Measurements from ENCODE around the gene SLC22A4. TPM values are rescaled to one million over a fixed set of nuclear protein-coding genes. Genes with fewer than 3 reads are reported as not detected.

SLC22A4 gene
- total and polyA plus RNA-seq, 2 donors (not counting 1 experiment from before 2014, with no cell fraction given) = 0.18 TPM; not detected in 1

DNA sequence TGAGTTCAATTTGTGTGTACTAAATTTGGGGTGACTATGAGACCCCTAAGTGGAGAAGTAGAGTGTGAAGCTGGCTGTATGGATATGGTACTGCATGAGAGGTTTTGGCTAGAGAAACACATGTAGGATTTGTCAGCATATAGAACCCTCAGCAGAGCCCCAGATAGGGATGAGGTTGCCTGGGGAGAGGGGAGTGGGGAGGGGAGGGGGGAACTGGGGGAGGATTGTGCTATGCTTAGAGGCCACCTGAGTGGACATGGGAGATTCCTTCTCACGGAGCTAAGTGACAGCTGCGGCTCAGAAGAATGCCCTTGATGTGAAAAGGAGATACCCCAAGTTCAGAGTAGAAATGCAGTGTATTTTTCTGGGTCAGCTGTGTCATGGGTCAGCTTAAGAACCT is 86.5 kb downstream of the SLC22A4 start:
- no peaks in the 10 kb centered on the region for H3K27me3 Mint-ChIP-seq
- POLR2A ChIA-PET = no interaction called here
- H3K4me1 ChIP-seq (ENCODE audit: control insufficient read depth in 2 of 2, insufficient read depth in 2 of 2, low read length in 2 of 2) = peaks cover 7% of the 10 kb centered on the region in 2 donors
- intact Hi-C loops (cut with micrococcal nuclease) = no loop called here
- TF ChIP-seq, protein P1, sequence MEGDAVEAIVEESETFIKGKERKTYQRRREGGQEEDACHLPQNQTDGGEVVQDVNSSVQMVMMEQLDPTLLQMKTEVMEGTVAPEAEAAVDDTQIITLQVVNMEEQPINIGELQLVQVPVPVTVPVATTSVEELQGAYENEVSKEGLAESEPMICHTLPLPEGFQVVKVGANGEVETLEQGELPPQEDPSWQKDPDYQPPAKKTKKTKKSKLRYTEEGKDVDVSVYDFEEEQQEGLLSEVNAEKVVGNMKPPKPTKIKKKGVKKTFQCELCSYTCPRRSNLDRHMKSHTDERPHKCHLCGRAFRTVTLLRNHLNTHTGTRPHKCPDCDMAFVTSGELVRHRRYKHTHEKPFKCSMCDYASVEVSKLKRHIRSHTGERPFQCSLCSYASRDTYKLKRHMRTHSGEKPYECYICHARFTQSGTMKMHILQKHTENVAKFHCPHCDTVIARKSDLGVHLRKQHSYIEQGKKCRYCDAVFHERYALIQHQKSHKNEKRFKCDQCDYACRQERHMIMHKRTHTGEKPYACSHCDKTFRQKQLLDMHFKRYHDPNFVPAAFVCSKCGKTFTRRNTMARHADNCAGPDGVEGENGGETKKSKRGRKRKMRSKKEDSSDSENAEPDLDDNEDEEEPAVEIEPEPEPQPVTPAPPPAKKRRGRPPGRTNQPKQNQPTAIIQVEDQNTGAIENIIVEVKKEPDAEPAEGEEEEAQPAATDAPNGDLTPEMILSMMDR (IDR thresholded peaks at IDR 0.05) = no peak
- no peak for TF ChIP-seq EZH2 (IDR thresholded peaks at IDR 0.05; ENCODE audit: borderline replicate concordance, insufficient read depth, low read depth, low read length, poor library complexity, severe bottlenecking)
- CTCF ChIA-PET = interaction anchor here (19.9 kb wide), 1 partner anchor 120 kb away, joined by 528 read pairs; no protein-coding TSS in a partner anchor
- no peaks in the 10 kb centered on the region for H3K79me2 ChIP-seq (ENCODE audit: control insufficient read depth, insufficient read depth, low read length)
- no peak overlapping the region for H3K27ac Mint-ChIP-seq
- WGBS (ENCODE audit: insufficient coverage) = 100% methylated on average over 2 of the region's 2 CpGs
- H3K9me3 ChIP-seq (ENCODE audit: control extremely low read depth in 1 of 3, control insufficient read depth in 2 of 3, insufficient read depth in 1 of 3, low read length in 2 of 3) = no peaks in the 10 kb centered on the region
- DNase-seq = no peak
- no peaks in the 10 kb centered on the region for H3K27me3 ChIP-seq (replicated peaks in 1 of 4; ENCODE audit: control extremely low read depth in 1 of 4, control insufficient read depth in 3 of 4, insufficient read depth in 4 of 4, low read length in 3 of 4)
- H3K4me3 ChIP-seq (ENCODE audit: control extremely low read depth in 1 of 5, extremely low read depth in 1 of 5, insufficient read depth in 1 of 5, low read depth in 2 of 5, low read length in 4 of 5) = no peak overlapping the region
- no peaks in the 10 kb centered on the region for H4K20me1 ChIP-seq (ENCODE audit: control insufficient read depth, insufficient read depth, low read length, poor library complexity, severe bottlenecking)
- no peak overlapping the region for H3K27ac ChIP-seq (ENCODE audit: low read length in 2 of 2)
- no peak overlapping the region for H2AFZ ChIP-seq (ENCODE audit: insufficient read depth, low read depth, low read length, poor library complexity, severe bottlenecking)
- ATAC-seq (ENCODE audit: low read depth) = no peak
- H3K36me3 ChIP-seq (replicated peaks in 1 of 2; ENCODE audit: control extremely low read depth in 1 of 2, control insufficient read depth in 1 of 2, extremely low read depth in 1 of 2, insufficient read depth in 2 of 2, low read length in 1 of 2) = no peaks in the 10 kb centered on the region
- no peak overlapping the region for H3K4me2 ChIP-seq (replicated peaks; ENCODE audit: low read depth, low read length, poor library complexity, severe bottlenecking)
- no peak overlapping the region for H3K4me3 Mint-ChIP-seq
- no peak overlapping the region for H3K9ac ChIP-seq (ENCODE audit: low read length)
- peaks cover 7% of the 10 kb centered on the region for H3K4me1 Mint-ChIP-seq
- no peaks in the 10 kb centered on the region for H3K9me3 Mint-ChIP-seq (ENCODE audit: insufficient read depth)

DNA sequence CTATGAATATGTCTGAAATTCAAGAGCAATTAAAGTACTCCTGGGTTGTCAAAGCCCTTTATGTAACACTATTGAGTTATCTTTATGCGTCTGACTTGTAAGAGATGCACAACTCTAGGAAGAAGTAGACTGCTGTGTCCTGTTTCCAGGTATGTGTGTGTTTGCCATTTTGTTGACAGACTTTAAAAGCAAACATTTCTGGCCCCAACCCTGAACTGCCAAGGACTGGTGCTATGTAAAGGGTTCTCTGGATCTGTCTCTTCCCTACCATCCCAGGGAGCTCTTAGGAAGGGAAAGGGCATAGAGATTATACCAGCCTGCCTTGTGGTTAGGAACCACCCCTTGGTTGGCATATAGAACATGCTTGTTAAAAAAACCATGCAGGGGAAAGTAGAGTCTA is 87.4 kb downstream of the SLC22A4 start:
- H3K27ac Mint-ChIP-seq = no peak overlapping the region
- CTCF ChIA-PET = interaction anchor here (19.9 kb wide), 1 partner anchor 119 kb away, joined by 528 read pairs; no protein-coding TSS in a partner anchor

More for the DNA sequence above, 87.4 kb downstream of the SLC22A4 start:
- H3K9ac ChIP-seq (ENCODE audit: low read length) = no peak overlapping the region
- TF ChIP-seq, protein P1 (IDR thresholded peaks at IDR 0.05) = no peak
- no peak for TF ChIP-seq EZH2 (IDR thresholded peaks at IDR 0.05; ENCODE audit: borderline replicate concordance, insufficient read depth, low read depth, low read length, poor library complexity, severe bottlenecking)
- intact Hi-C loops (cut with micrococcal nuclease) = no loop called here
- no peak overlapping the region for H2AFZ ChIP-seq (ENCODE audit: insufficient read depth, low read depth, low read length, poor library complexity, severe bottlenecking)
- H3K9me3 Mint-ChIP-seq (ENCODE audit: insufficient read depth) = no peaks in the 10 kb centered on the region
- POLR2A ChIA-PET = no interaction called here
- peaks cover 12 to 15% of the 10 kb centered on the region in 2 donors for H3K4me1 ChIP-seq (ENCODE audit: control insufficient read depth in 2 of 2, insufficient read depth in 2 of 2, low read length in 2 of 2)
- H4K20me1 ChIP-seq (ENCODE audit: control insufficient read depth, insufficient read depth, low read length, poor library complexity, severe bottlenecking) = no peaks in the 10 kb centered on the region
- DNase-seq = no peak
- H3K27me3 ChIP-seq (replicated peaks in 1 of 4; ENCODE audit: control extremely low read depth in 1 of 4, control insufficient read depth in 3 of 4, insufficient read depth in 4 of 4, low read length in 3 of 4) = no peaks in the 10 kb centered on the region
- H3K9me3 ChIP-seq (ENCODE audit: control extremely low read depth in 1 of 3, control insufficient read depth in 2 of 3, insufficient read depth in 1 of 3, low read length in 2 of 3) = no peaks in the 10 kb centered on the region
- ATAC-seq (ENCODE audit: low read depth) = no peak
- no CpG with 5 or more reads among the region's 1 CpG for WGBS (ENCODE audit: insufficient coverage)
- H3K27ac ChIP-seq (ENCODE audit: low read length in 2 of 2) = no peak overlapping the region
- no peaks in the 10 kb centered on the region for H3K36me3 ChIP-seq (replicated peaks in 1 of 2; ENCODE audit: control extremely low read depth in 1 of 2, control insufficient read depth in 1 of 2, extremely low read depth in 1 of 2, insufficient read depth in 2 of 2, low read length in 1 of 2)
- H3K4me3 Mint-ChIP-seq = no peak overlapping the region
- no peak overlapping the region for H3K4me2 ChIP-seq (replicated peaks; ENCODE audit: low read depth, low read length, poor library complexity, severe bottlenecking)
- no peaks in the 10 kb centered on the region for H3K79me2 ChIP-seq (ENCODE audit: control insufficient read depth, insufficient read depth, low read length)
- peaks cover 13% of the 10 kb centered on the region for H3K4me1 Mint-ChIP-seq
- H3K27me3 Mint-ChIP-seq = no peaks in the 10 kb centered on the region
- H3K4me3 ChIP-seq (ENCODE audit: control extremely low read depth in 1 of 5, extremely low read depth in 1 of 5, insufficient read depth in 1 of 5, low read depth in 2 of 5, low read length in 4 of 5) = no peak overlapping the region
